Trophoblast cell (in vitro differentiated cells and primary cell): ENCODE data around the gene CAPRIN2.

Experiments
- DNase-seq, 2 donors: peaks; one replicate each; pipeline ENCODE4 v3.0.0-alpha.2; 2016
- H2AFZ ChIP-seq: 2 replicates; pipeline ENCODE4 v1.6.1; 2013; ENCODE audit warnings: low read length, moderate library complexity, mild to moderate bottlenecking; ENCODE audit not compliant: insufficient read depth, poor library complexity
- H2AK5ac ChIP-seq: 2 replicates; pipeline ENCODE4 v1.6.1; 2013; ENCODE audit warnings: mild to moderate bottlenecking, low read length
- H2BK120ac ChIP-seq: 2 replicates; pipeline ENCODE4 v1.6.1; 2013; ENCODE audit warnings: low read length, mild to moderate bottlenecking, moderate library complexity; ENCODE audit not compliant: insufficient read depth, poor library complexity
- H2BK12ac ChIP-seq: 2 replicates; pipeline ENCODE4 v1.6.1; 2013; ENCODE audit warnings: mild to moderate bottlenecking, low read length, moderate library complexity
- H2BK5ac ChIP-seq: 2 replicates; pipeline ENCODE4 v1.6.1; 2013; ENCODE audit warnings: low read length, low read depth, moderate library complexity, mild to moderate bottlenecking; ENCODE audit not compliant: poor library complexity
- H3K14ac ChIP-seq: 2 replicates; pipeline ENCODE4 v1.6.1; 2013; ENCODE audit warnings: mild to moderate bottlenecking, low read length
- H3K18ac ChIP-seq: 2 replicates; pipeline ENCODE4 v1.6.1; 2013; ENCODE audit warnings: mild to moderate bottlenecking, low read length
- H3K23ac ChIP-seq: 2 replicates; pipeline ENCODE4 v1.6.1; 2013; ENCODE audit warnings: low read length
- H3K27ac ChIP-seq: 2 replicates; pipeline ENCODE4 v1.5.1; 2013; ENCODE audit warnings: low read depth, mild to moderate bottlenecking, inconsistent platforms, low read length, moderate library complexity
- H3K27me3 ChIP-seq: 2 replicates; pipeline ENCODE4 v1.6.1; 2013; ENCODE audit warnings: inconsistent platforms, mild to moderate bottlenecking, low read length, moderate library complexity; ENCODE audit not compliant: insufficient read depth
- H3K36me3 ChIP-seq, 2 experiments: 1 replicate in 1 of 2; 2 replicates in 1 of 2; pipeline ENCODE4 v1.6.1; 2013; ENCODE audit warnings: low read length in 2 of 2, mild to moderate bottlenecking in 2 of 2, moderate library complexity in 1 of 2; ENCODE audit not compliant: insufficient read depth in 2 of 2, control insufficient read depth in 1 of 2
- H3K4ac ChIP-seq: 2 replicates; pipeline ENCODE4 v1.6.1; 2013; ENCODE audit warnings: low read depth, mild to moderate bottlenecking, low read length, moderate library complexity
- H3K4me1 ChIP-seq, 2 experiments: 1 replicate in 1 of 2; 2 replicates in 1 of 2; pipeline ENCODE4 v1.6.1; 2013; ENCODE audit warnings: low read length in 2 of 2, mild to moderate bottlenecking in 2 of 2, moderate library complexity in 1 of 2; ENCODE audit not compliant: insufficient read depth in 2 of 2, control insufficient read depth in 1 of 2
- H3K4me2 ChIP-seq: 2 replicates; pipeline ENCODE4 v1.6.1; 2013; ENCODE audit warnings: inconsistent platforms, mild to moderate bottlenecking, low read length, moderate library complexity
- H3K4me3 ChIP-seq: 2 replicates; pipeline ENCODE4 v1.5.1; 2013; ENCODE audit warnings: mild to moderate bottlenecking, low read depth, low read length, inconsistent platforms
- H3K79me1 ChIP-seq: one replicate; pipeline ENCODE4 v1.6.1; 2013; ENCODE audit warnings: low read length
- H3K79me2 ChIP-seq: 2 replicates; pipeline ENCODE4 v1.6.1; 2013; ENCODE audit warnings: low read length, mild to moderate bottlenecking; ENCODE audit not compliant: control insufficient read depth, insufficient read depth, poor library complexity
- H3K9ac ChIP-seq: 2 replicates; pipeline ENCODE4 v1.6.1; 2013; ENCODE audit warnings: mild to moderate bottlenecking, low read length
- H3K9me3 ChIP-seq: 2 replicates; pipeline ENCODE4 v1.6.1; 2013; ENCODE audit warnings: low read depth, mild to moderate bottlenecking, control low read depth, inconsistent platforms, low read length; ENCODE audit not compliant: insufficient read depth
- H4K12ac ChIP-seq: 2 replicates; pipeline ENCODE4 v1.6.1; 2013; ENCODE audit warnings: low read depth, mild to moderate bottlenecking, low read length, moderate library complexity
- H4K8ac ChIP-seq: 2 replicates; pipeline ENCODE4 v1.6.1; 2013; ENCODE audit warnings: low read depth, mild to moderate bottlenecking, low read length, moderate library complexity
- H4K91ac ChIP-seq: one replicate; pipeline ENCODE4 v1.6.1; 2013; ENCODE audit warnings: low read depth, mild to moderate bottlenecking, low read length, moderate library complexity
- WGBS: extraction: QIAGEN DNeasy Blood & Tissue Kit; methylation state at CpG from one replicate; pipeline ENCODE4 v1.1.7; 2013; ENCODE audit warnings: missing lambda C conversion rate; ENCODE audit not compliant: insufficient read length, insufficient coverage; ENCODE audit errors: extremely low coverage; 5-methylcytosine and 5-hydroxymethylcytosine counted together

The CAPRIN2 gene

GRCh38 chr12:30739020-30739419 is 15.7 kb downstream of the CAPRIN2 start:
- no peak overlapping the region for H4K91ac ChIP-seq
- no peak for DNase-seq
- no peak overlapping the region for H4K8ac ChIP-seq
- no peak overlapping the region for H2AK5ac ChIP-seq
- no peak overlapping the region for H2BK5ac ChIP-seq
- no peak overlapping the region for H3K27ac ChIP-seq
- H3K9ac ChIP-seq: no peak overlapping the region
- no peak overlapping the region for H2BK12ac ChIP-seq
- H2AFZ ChIP-seq: no peak overlapping the region
- H3K79me1 ChIP-seq: no peaks in the 10 kb centered on the region
- H3K18ac ChIP-seq: no peak overlapping the region
- no peaks in the 10 kb centered on the region for H3K79me2 ChIP-seq
- H3K4me2 ChIP-seq: no peak overlapping the region
- H4K12ac ChIP-seq: no peak overlapping the region
- H3K14ac ChIP-seq: no peak overlapping the region
- H3K4me1 ChIP-seq: no peaks in the 10 kb centered on the region
- no peaks in the 10 kb centered on the region for H3K9me3 ChIP-seq
- no peak overlapping the region for H2BK120ac ChIP-seq
- H3K36me3 ChIP-seq: peaks cover 0 to 3% of the 10 kb centered on the region in 2 experiments
- WGBS: no CpG with 5 or more reads among the region's 2 CpGs
- no peak overlapping the region for H3K23ac ChIP-seq
- H3K27me3 ChIP-seq: no peaks in the 10 kb centered on the region
- H3K4me3 ChIP-seq: no peak overlapping the region
- no peak overlapping the region for H3K4ac ChIP-seq

GRCh38 chr12:30732954-30733637 is 21.7 kb downstream of the CAPRIN2 start:
- Histone ChIP-seq H2AFZ (no peak overlapping the region), H2BK5ac (no peak overlapping the region), H2AK5ac (no peak overlapping the region), H2BK120ac (no peak overlapping the region), H3K4ac (no peak overlapping the region), H3K4me1 (no peaks in the 10 kb centered on the region), H3K27ac (no peak overlapping the region), H2BK12ac (no peak overlapping the region), H3K18ac (no peak overlapping the region), H4K12ac (no peak overlapping the region), H4K91ac (no peak overlapping the region), H3K9me3 (no peaks in the 10 kb centered on the region), H3K36me3 (peaks cover 5 to 6% of the 10 kb centered on the region in 2 experiments), H3K79me1 (no peaks in the 10 kb centered on the region), H3K9ac (no peak overlapping the region), H3K23ac (no peak overlapping the region), H3K4me2 (no peak overlapping the region), H3K14ac (no peak overlapping the region), H3K27me3 (no peaks in the 10 kb centered on the region), H4K8ac (no peak overlapping the region), H3K4me3 (no peak overlapping the region), H3K79me2 (no peaks in the 10 kb centered on the region)
- DNase-seq: no peak
- no CpG with 5 or more reads among the region's 2 CpGs for WGBS

- Histone ChIP-seq H2AFZ (no peak overlapping the region), H4K91ac (no peak overlapping the region), H2BK12ac (no peak overlapping the region), H3K4me3 (no peak overlapping the region), H2AK5ac (no peak overlapping the region), H3K79me2 (no peaks in the 10 kb centered on the region), H3K4me2 (no peak overlapping the region), H3K27ac (no peak overlapping the region), H2BK120ac (no peak overlapping the region), H3K79me1 (no peaks in the 10 kb centered on the region), H3K4me1 (no peaks in the 10 kb centered on the region), H3K27me3 (no peaks in the 10 kb centered on the region), H3K14ac (no peak overlapping the region), H4K8ac (no peak overlapping the region), H4K12ac (no peak overlapping the region), H3K4ac (no peak overlapping the region), H3K9me3 (no peaks in the 10 kb centered on the region), H3K9ac (no peak overlapping the region), H3K23ac (no peak overlapping the region), H2BK5ac (no peak overlapping the region), H3K36me3 (peaks cover 2 to 5% of the 10 kb centered on the region in 2 experiments), H3K18ac (no peak overlapping the region)
- WGBS: no CpG with 5 or more reads among the region's 2 CpGs
- DNase-seq: no peak
These were observed 24.7 kb downstream of the CAPRIN2 start for GRCh38 chr12:30730011-30730410.

- H3K27ac ChIP-seq: no peak overlapping the region
- no peak overlapping the region for H2BK120ac ChIP-seq
- H3K4ac ChIP-seq: no peak overlapping the region
- no peak overlapping the region for H4K8ac ChIP-seq
- no peak overlapping the region for H3K14ac ChIP-seq
- H3K23ac ChIP-seq: no peak overlapping the region
- no peak overlapping the region for H2BK5ac ChIP-seq
- no peak overlapping the region for H3K4me3 ChIP-seq
- H3K36me3 ChIP-seq: peaks cover 5% of the 10 kb centered on the region in 2 experiments
- H3K9me3 ChIP-seq: no peaks in the 10 kb centered on the region
- no peaks in the 10 kb centered on the region for H3K79me2 ChIP-seq
- no peaks in the 10 kb centered on the region for H3K27me3 ChIP-seq
- no peak overlapping the region for H4K91ac ChIP-seq
- no peak overlapping the region for H3K18ac ChIP-seq
- no peaks in the 10 kb centered on the region for H3K79me1 ChIP-seq
- no peak overlapping the region for H2BK12ac ChIP-seq
- DNase-seq: no peak
- H3K4me1 ChIP-seq: no peaks in the 10 kb centered on the region
- H3K9ac ChIP-seq: no peak overlapping the region
- no peak overlapping the region for H4K12ac ChIP-seq
- H2AK5ac ChIP-seq: no peak overlapping the region
- no peak overlapping the region for H2AFZ ChIP-seq
- no peak overlapping the region for H3K4me2 ChIP-seq
- no CpG with 5 or more reads among the region's 4 CpGs for WGBS
These were observed 25.2 kb downstream of the CAPRIN2 start for GRCh38 chr12:30729547-30729946.
